Activated B cell treated with CpG ODN at 0.5 μM for 24 hours (primary cell): ENCODE data around the gene LGR6. TPM values are rescaled to one million over a fixed set of nuclear protein-coding genes. Genes with fewer than 3 reads are reported as not detected.

Source experiments
- ATAC-seq: fragments of 200-7000 bp; cut with Tn5 transposase; one replicate; pipeline ENCODE4 v1.10.0; 2021; ENCODE audit warnings: low read depth, mild to moderate bottlenecking, moderate library complexity
- CTCF ChIA-PET: fragments of 350-600 bp; sonication (Branson Sonifier 250); formaldehyde crosslinking; loops from one replicate; lab custom pipeline; 2021; ENCODE audit warnings: antibody characterized with exemption; lab: Charles Lee
- POLR2A ChIA-PET: fragments of 350-600 bp; sonication (Branson Sonifier 250); formaldehyde crosslinking; loops from one replicate; lab custom pipeline; 2021; ENCODE audit warnings: antibody characterized with exemption; lab: Charles Lee
- DNase-seq: peaks from one replicate; pipeline ENCODE4 v3.0.0; 2022
- H3K27ac Mint-ChIP-seq: one replicate; pipeline ENCODE4 v1.8.0; 2020; ENCODE audit warnings: mixed read lengths
- H3K27me3 Mint-ChIP-seq: one replicate; pipeline ENCODE4 v1.8.0; 2021; ENCODE audit warnings: mixed read lengths
- H3K36me3 Mint-ChIP-seq: one replicate; pipeline ENCODE4 v1.8.0; 2021; ENCODE audit warnings: low read depth, mixed read lengths
- H3K4me1 Mint-ChIP-seq: one replicate; pipeline ENCODE4 v1.8.0; 2021; ENCODE audit warnings: mixed read lengths
- H3K4me3 Mint-ChIP-seq: one replicate; pipeline ENCODE4 v1.8.0; 2020; ENCODE audit warnings: mild to moderate bottlenecking, mixed read lengths
- H3K9me3 Mint-ChIP-seq: one replicate; pipeline ENCODE4 v1.8.0; 2020; ENCODE audit warnings: mixed read lengths
- intact Hi-C: fragments of 100-400 bp; cut with micrococcal nuclease; formaldehyde crosslinking; loops from one replicate; pipeline ENCODE4 v1.15.1; 2024
- total RNA-seq: library from RNA; stranded (reverse); gene quantifications from 2 replicates; pipeline ENCODE4 v1.2.3, GENCODE V29; 2022
- TF ChIP-seq, protein P1 (sequence below): fragments of 200-600 bp; IDR thresholded peaks from one replicate; pipeline ENCODE4 v1.8.0; 2022; ENCODE audit warnings: antibody characterized with exemption, mild to moderate bottlenecking

Gene LGR6
- total RNA-seq, 1 donor from 2014 or later: not detected

DNA sequence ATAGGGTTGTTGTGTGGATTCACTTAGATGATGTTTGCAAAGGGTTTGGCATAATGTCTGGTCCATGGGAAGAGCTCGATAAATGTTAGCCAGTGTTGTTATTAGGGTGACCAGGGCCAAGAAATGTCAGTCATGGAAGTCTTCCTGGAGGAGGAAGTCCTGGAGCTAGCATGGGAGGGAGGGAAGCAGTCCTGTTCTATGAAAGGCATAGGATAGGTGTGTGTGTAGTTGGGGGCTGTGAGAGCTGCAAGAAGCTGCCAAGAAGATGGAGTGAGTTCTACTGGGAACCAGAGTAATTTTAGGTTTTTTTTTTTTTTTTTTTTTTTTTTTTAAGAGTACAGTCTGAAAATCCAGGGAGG is 4.7 kb downstream of the LGR6 start:
- no peaks in the 10 kb centered on the region for H3K9me3 Mint-ChIP-seq
- H3K36me3 Mint-ChIP-seq: no peaks in the 10 kb centered on the region
- H3K27me3 Mint-ChIP-seq: peaks cover 26% of the 10 kb centered on the region
- no peak for DNase-seq
- ATAC-seq: no peak
- H3K27ac Mint-ChIP-seq: no peak overlapping the region
- H3K4me3 Mint-ChIP-seq: no peak overlapping the region
- TF ChIP-seq, protein P1, sequence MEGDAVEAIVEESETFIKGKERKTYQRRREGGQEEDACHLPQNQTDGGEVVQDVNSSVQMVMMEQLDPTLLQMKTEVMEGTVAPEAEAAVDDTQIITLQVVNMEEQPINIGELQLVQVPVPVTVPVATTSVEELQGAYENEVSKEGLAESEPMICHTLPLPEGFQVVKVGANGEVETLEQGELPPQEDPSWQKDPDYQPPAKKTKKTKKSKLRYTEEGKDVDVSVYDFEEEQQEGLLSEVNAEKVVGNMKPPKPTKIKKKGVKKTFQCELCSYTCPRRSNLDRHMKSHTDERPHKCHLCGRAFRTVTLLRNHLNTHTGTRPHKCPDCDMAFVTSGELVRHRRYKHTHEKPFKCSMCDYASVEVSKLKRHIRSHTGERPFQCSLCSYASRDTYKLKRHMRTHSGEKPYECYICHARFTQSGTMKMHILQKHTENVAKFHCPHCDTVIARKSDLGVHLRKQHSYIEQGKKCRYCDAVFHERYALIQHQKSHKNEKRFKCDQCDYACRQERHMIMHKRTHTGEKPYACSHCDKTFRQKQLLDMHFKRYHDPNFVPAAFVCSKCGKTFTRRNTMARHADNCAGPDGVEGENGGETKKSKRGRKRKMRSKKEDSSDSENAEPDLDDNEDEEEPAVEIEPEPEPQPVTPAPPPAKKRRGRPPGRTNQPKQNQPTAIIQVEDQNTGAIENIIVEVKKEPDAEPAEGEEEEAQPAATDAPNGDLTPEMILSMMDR: no peak
- peaks cover 17% of the 10 kb centered on the region for H3K4me1 Mint-ChIP-seq
- CTCF ChIA-PET: interaction anchor here (1.2 kb wide), 1 partner anchor 118 kb away, joined by 3 read pairs; no protein-coding TSS in a partner anchor
- POLR2A ChIA-PET: no interaction called here
- intact Hi-C loops: no loop called here

DNA sequence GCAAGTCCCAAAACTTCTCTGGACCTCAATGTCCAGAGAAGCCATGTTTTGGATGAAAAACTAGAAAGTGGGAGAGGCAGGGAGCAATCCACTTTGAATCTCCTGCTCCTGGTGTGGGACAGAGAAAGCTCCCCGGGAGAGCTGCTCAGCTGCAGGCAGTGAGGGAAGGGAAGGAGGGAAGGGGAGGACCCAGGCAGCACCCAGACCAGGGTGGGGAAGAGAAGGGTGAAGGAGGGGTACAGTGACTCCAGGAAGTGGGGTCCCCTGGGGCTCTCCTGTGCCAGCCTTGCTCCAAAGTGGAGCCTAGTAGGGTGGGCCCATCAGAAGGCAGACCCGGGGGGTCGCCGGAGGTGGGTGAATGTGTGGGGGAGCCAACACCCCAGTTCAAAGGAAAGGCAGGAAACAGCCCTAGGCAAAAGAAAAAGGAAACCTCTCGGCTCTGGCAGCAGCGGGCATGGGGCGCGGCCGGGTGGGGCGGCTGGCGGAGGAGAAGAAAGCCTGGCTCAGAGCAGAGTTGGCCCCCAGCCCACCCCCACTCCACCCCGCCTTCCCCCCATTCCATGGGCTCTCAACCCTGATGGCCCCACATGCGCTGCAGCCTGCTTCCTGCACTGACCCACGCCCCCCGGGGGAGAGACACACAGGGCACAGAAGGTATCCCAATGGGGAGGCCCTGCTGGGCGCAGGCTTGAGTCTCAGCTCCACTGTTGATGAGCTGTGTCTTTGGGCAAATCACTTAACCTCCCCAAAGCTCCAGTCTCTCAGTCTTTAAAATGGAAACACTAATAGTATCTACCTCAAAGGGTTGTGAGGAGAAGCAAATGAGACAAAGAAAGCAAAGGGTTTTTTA is 5.7 kb downstream of the LGR6 start:
- Mint-ChIP-seq H3K36me3 (no peaks in the 10 kb centered on the region), H3K27ac (no peak overlapping the region), H3K27me3 (peaks cover 21% of the 10 kb centered on the region), H3K4me1 (peaks cover 11% of the 10 kb centered on the region), H3K9me3 (no peaks in the 10 kb centered on the region), H3K4me3 (no peak overlapping the region)
- no peak for DNase-seq
- no peak for ATAC-seq
- POLR2A ChIA-PET: no interaction called here
- CTCF ChIA-PET: no interaction called here
- intact Hi-C loops: no loop called here
- TF ChIP-seq, protein P1: no peak

GRCh38 chr1:202200112-202200548 is 6.5 kb downstream of the LGR6 start:
- Mint-ChIP-seq H3K27ac (no peak overlapping the region), H3K36me3 (no peaks in the 10 kb centered on the region), H3K4me3 (no peak overlapping the region), H3K4me1 (peaks cover 3% of the 10 kb centered on the region), H3K27me3 (peaks cover 17% of the 10 kb centered on the region), H3K9me3 (no peaks in the 10 kb centered on the region)
- DNase-seq (no peak), ATAC-seq (no peak)
- ChIA-PET POLR2A (no interaction called here), CTCF (no interaction called here)
- intact Hi-C loops: no loop called here
- TF ChIP-seq, protein P1: no peak

GRCh38 chr1:202200669-202201068 is 7.1 kb downstream of the LGR6 start:
- Mint-ChIP-seq H3K4me1 (peaks cover 2% of the 10 kb centered on the region), H3K36me3 (no peaks in the 10 kb centered on the region), H3K4me3 (no peak overlapping the region), H3K27me3 (peaks cover 16% of the 10 kb centered on the region), H3K27ac (no peak overlapping the region), H3K9me3 (no peaks in the 10 kb centered on the region)
- CTCF ChIA-PET: no interaction called here
- ATAC-seq (no peak), DNase-seq (no peak)
- TF ChIP-seq, protein P1: no peak
- intact Hi-C loops: no loop called here
- POLR2A ChIA-PET: no interaction called here

DNA sequence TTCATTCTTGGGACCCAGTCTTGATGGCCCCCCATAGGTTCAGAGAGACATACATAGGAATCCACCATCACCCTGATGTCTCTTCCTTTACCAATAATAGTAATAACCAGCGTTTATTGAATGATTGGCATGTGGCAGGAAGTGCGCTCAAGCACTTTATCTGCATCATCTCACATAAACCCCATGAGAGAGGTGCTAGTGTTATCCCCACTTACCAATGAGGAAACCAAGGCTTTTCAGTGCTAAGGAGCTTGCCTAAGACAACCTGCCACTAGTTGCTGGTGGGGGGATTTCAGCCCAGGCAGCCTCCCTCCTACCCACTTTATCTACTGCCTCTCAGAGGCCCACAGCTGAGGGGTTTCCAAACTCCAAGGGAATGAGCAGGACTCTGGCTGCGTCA is 7.7 kb downstream of the LGR6 start:
- ChIA-PET CTCF (no interaction called here), POLR2A (no interaction called here)
- Mint-ChIP-seq H3K4me3 (no peak overlapping the region), H3K36me3 (no peaks in the 10 kb centered on the region), H3K27me3 (peaks cover 12% of the 10 kb centered on the region), H3K27ac (no peak overlapping the region), H3K9me3 (no peaks in the 10 kb centered on the region), H3K4me1 (peaks cover 2% of the 10 kb centered on the region)
- intact Hi-C loops: no loop called here
- TF ChIP-seq, protein P1: no peak
- ATAC-seq: no peak
- no peak for DNase-seq
